ENCODE results near the gene ZNF804A.

DNA sequence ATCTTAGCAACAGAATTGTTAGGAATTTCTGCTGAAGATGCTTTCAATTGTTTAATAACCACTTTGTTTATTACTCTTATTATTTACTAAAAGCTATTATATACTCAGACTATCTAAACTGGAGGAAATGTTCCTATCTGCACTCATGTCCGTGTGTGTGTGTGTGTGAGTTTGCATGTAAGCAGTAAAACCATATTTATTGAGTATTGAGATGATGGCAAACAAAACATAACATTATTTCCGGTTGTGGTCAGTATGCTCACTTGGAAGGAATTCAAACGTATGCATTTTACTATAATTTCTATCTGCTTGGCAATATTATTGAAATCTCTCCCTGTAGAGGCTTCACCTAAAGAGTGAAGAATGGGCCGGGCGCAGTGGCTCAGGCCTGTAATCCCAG lies 43.0 kb upstream of the ZNF804A start:
- TF ChIP-seq CTCF (IDR thresholded peaks at IDR 0.05; ENCODE audit: insufficient read depth, low read depth, low read length) (no peak), EZH2 (IDR thresholded peaks at IDR 0.05; ENCODE audit: insufficient read depth, low read length) (no peak)

Data from astrocyte (in vitro differentiated cells and primary cell).